K562 (cell line): ENCODE data around the gene CARD9. TPM values are rescaled to one million over a fixed set of nuclear protein-coding genes. Genes with fewer than 3 reads are reported as not detected.
A peak's percentile ranks its signal among the peaks of the same experiment; 100 is the strongest.

Source experiments
- CBX1 ChIP-seq: sonication (generic); IDR thresholded peaks from 2 replicates; pipeline ENCODE4 v1.6.1; 2016; ENCODE audit warnings: antibody characterized with exemption, low read depth, mild to moderate bottlenecking
- CXXC5 ChIP-seq: fragments of 250-450 bp; sonication (Bioruptor Pico); IDR thresholded peaks from 2 replicates; pipeline ENCODE4 v1.8.0; 2022; ENCODE audit warnings: inconsistent platforms, mild to moderate bottlenecking, moderate library complexity
- DMBX1 ChIP-seq: fragments of 250-450 bp; sonication (Bioruptor Pico); IDR thresholded peaks from 2 replicates; pipeline ENCODE4 v1.8.0; 2022; ENCODE audit warnings: inconsistent platforms, mild to moderate bottlenecking, moderate library complexity, borderline replicate concordance
- EP400 ChIP-seq: fragments of 450-650 bp; IDR thresholded peaks from 2 replicates; pipeline ENCODE4 v1.6.1; 2017; ENCODE audit warnings: antibody characterized with exemption, mild to moderate bottlenecking, moderate library complexity
- FOXA3 ChIP-seq, 2 experiments: fragments of 450-650 bp in 1 of 2; sonication (generic) in 1 of 2; formaldehyde crosslinking; IDR thresholded peaks in 1 of 2; conservative IDR thresholded peaks in 1 of 2; 2 replicates each; pipeline versions ENCODE4 v1.4.0 to v1.8.0; 2020 to 2022; ENCODE audit warnings: mild to moderate bottlenecking in 2 of 2, missing genetic modification reagents in 1 of 2
- KLF13 ChIP-seq: fragments of 450-650 bp; IDR thresholded peaks from 2 replicates; pipeline ENCODE4 v1.6.1; 2016; ENCODE audit warnings: missing genetic modification characterization, low read depth, mild to moderate bottlenecking, missing compliant biosample characterization, moderate library complexity, borderline replicate concordance
- NONO ChIP-seq, 2 experiments: fragments of 200-400 bp in 1 of 2; fragments of 450-650 bp in 1 of 2; formaldehyde crosslinking in 1 of 2; IDR thresholded peaks; 2 replicates each; pipeline ENCODE4 v1.6.1; 2017; ENCODE audit warnings: low read depth in 2 of 2, mild to moderate bottlenecking in 2 of 2, moderate library complexity in 2 of 2, low read length in 1 of 2
- NR1H2 ChIP-seq: sonication (generic); formaldehyde crosslinking; IDR thresholded peaks from 2 replicates; pipeline ENCODE4 v1.4.0; 2020; ENCODE audit warnings: mild to moderate bottlenecking, missing genetic modification reagents
- SMARCA4 ChIP-seq: fragments of 450-650 bp; IDR thresholded peaks from 2 replicates; pipeline ENCODE4 v1.6.1; 2016
- SNIP1 ChIP-seq: fragments of 450-650 bp; IDR thresholded peaks from 2 replicates; pipeline ENCODE4 v1.7.1; 2017; ENCODE audit warnings: low read depth, mild to moderate bottlenecking
- SRF ChIP-seq, 2 experiments: fragments of 250-450, 450-650 bp in 1 of 2; sonication (Bioruptor Pico) in 1 of 2; sonication (generic) in 1 of 2; formaldehyde crosslinking; IDR thresholded peaks; 2 replicates each; pipeline versions ENCODE4 v1.5.0 to v1.5.1; 2020 to 2022; ENCODE audit warnings: mild to moderate bottlenecking in 1 of 2, missing genetic modification reagents in 1 of 2
- STAG1 ChIP-seq: sonication (generic); formaldehyde crosslinking; IDR thresholded peaks from 2 replicates; pipeline ENCODE4 v1.5.0; 2020; ENCODE audit warnings: missing genetic modification reagents, borderline replicate concordance
- TRIM24 ChIP-seq, 2 experiments: fragments of 450-650 bp; IDR thresholded peaks; 2 replicates each; pipeline ENCODE4 v1.6.1; 2016
- ZNF121 ChIP-seq: sonication (generic); formaldehyde crosslinking; conservative IDR thresholded peaks from 2 replicates; pipeline ENCODE4 v1.8.0; 2022; ENCODE audit warnings: missing genetic modification reagents
- ZNF140 ChIP-seq: fragments of 250-450 bp; sonication (Bioruptor Pico); IDR thresholded peaks from 2 replicates; pipeline ENCODE4 v1.8.0; 2021; ENCODE audit warnings: moderate library complexity, mild to moderate bottlenecking, inconsistent platforms
- ZNF263 ChIP-seq: sonication (generic); formaldehyde crosslinking; IDR thresholded peaks from 2 replicates; pipeline ENCODE4 v1.8.0; 2022; ENCODE audit warnings: mild to moderate bottlenecking, missing genetic modification reagents, borderline replicate concordance
- ZSCAN32 ChIP-seq: fragments of 450-650 bp; formaldehyde crosslinking; IDR thresholded peaks from 2 replicates; pipeline ENCODE4 v1.4.0; 2020; ENCODE audit warnings: mild to moderate bottlenecking, moderate library complexity
- polyA plus RNA-seq, 8 experiments: library from polyadenylated mRNA; depleted of rRNA in 4 of 8; stranded (reverse) in 5 of 8; unstranded in 3 of 8; fragments of >200 nt; fragmentation: Nextera tagmentation in 2 of 8; fragmentation: Illumina TruSeq in 1 of 8; extraction: Ambion mirVana in 2 of 8; extraction: Trizol in 1 of 8; gene quantifications; 2 replicates each; pipeline versions ENCODE4 v1.2.1 to v1.2.3, GENCODE V29; 2011 to 2014; ENCODE audit warnings: inconsistent platforms in 1 of 8, missing spikeins in 1 of 8
- total RNA-seq, 7 experiments: library from RNA; depleted of rRNA in 6 of 7; stranded (reverse); fragments of >200 nt in 6 of 7; fragmentation: Illumina TruSeq in 2 of 7; extraction: Trizol in 2 of 7; gene quantifications; 2 replicates each; pipeline versions ENCODE4 v1.2.1 to v1.2.3, GENCODE V29; 2011 to 2021; ENCODE audit warnings: low replicate concordance in 1 of 7
- TF ChIP-seq, protein P1 (sequence below): fragments of 450-650 bp; IDR thresholded peaks from 2 replicates; pipeline ENCODE4 v1.7.0; 2016; ENCODE audit warnings: borderline replicate concordance
- TF ChIP-seq, protein P2 (sequence below): fragments of 450-650 bp; formaldehyde crosslinking; IDR thresholded peaks from 2 replicates; pipeline ENCODE4 v1.4.0; 2022; ENCODE audit warnings: mild to moderate bottlenecking, moderate library complexity
- TF ChIP-seq, protein P3 (sequence below): IDR thresholded peaks from 2 replicates; pipeline ENCODE4 v1.6.1; 2012; ENCODE audit warnings: low read depth, low read length, improper control_type of control experiment, borderline replicate concordance
- TF ChIP-seq, protein P4 (sequence below): sonication (generic); formaldehyde crosslinking; IDR thresholded peaks from 2 replicates; pipeline ENCODE4 v1.8.1; 2023; ENCODE audit warnings: mild to moderate bottlenecking, missing genetic modification reagents

CARD9 gene
- total and polyA plus RNA-seq, 9 of the 15 experiments (the other 6 are each of a cell fraction or from before 2014, with no cell fraction given) = 1.7 to 53.0 (median 9.7) TPM

DNA sequence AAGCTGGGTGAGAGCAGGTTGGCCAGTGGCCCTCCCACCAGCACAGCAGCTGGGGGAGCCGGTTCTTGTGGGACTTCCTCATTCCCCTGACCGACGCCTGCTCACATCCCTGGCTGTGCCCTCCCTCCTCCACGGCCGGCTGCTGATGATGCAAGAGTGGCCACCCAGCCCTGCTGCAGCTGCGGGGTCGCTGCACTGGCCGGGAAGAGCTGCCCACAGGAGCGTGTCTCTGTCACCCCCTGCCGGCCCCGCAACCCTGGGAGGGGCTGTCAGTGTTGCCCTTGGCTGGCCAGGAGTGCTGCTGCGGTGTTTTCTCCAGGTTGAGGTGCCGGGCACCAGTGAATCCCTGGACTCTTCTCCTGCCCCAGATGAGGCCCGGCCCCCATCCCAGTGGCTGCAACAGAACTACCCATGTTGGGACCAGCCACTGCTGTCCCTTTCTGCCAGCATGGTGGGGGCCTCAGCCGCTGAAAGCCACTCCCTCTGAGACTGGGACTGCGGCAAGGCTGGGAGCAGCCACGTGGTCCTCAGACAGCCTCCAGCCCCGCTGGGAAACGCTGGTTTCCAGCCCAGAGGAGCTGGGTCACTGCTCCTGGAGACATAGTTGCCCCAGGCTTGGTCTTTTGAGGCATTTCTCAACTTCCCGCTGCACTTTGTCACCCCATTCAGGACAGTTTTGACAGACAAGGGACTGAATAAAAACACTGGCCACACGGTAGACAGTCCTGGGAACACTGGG lies 739 bp downstream of the CARD9 start (continued):
- TF ChIP-seq, protein P1, sequence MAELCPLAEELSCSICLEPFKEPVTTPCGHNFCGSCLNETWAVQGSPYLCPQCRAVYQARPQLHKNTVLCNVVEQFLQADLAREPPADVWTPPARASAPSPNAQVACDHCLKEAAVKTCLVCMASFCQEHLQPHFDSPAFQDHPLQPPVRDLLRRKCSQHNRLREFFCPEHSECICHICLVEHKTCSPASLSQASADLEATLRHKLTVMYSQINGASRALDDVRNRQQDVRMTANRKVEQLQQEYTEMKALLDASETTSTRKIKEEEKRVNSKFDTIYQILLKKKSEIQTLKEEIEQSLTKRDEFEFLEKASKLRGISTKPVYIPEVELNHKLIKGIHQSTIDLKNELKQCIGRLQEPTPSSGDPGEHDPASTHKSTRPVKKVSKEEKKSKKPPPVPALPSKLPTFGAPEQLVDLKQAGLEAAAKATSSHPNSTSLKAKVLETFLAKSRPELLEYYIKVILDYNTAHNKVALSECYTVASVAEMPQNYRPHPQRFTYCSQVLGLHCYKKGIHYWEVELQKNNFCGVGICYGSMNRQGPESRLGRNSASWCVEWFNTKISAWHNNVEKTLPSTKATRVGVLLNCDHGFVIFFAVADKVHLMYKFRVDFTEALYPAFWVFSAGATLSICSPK = no peak
- TF ChIP-seq SRF (CRISPR knock-in tag; IDR thresholded peaks at IDR 0.05) = 0 out of 4 replicates have a peak, but pooled peaks of 1 of the 2 experiments have one; percentile 13
- peak; percentile 58 for TF ChIP-seq CXXC5 (CRISPR knock-in tag)
- peak; percentile 28; the same call in 1 of the 2 replicates for TF ChIP-seq CBX1
- TF ChIP-seq FOXA3 (CRISPR knock-in tag; conservative IDR thresholded peaks at IDR 0.05 in 1 of 2, IDR thresholded peaks at IDR 0.05 in 1 of 2) = no peak
- peak; percentile 38; the same call in 1 of the 2 replicates for TF ChIP-seq ZSCAN32 (CRISPR knock-in tag)
- peak; percentile 93 for TF ChIP-seq ZNF263 (CRISPR knock-in tag)
- peak; percentile 92 for TF ChIP-seq EP400
- no peak for TF ChIP-seq NR1H2 (CRISPR knock-in tag)
- no peak for TF ChIP-seq SNIP1
- TF ChIP-seq ZNF140 = no peak
- TF ChIP-seq, protein P2, sequence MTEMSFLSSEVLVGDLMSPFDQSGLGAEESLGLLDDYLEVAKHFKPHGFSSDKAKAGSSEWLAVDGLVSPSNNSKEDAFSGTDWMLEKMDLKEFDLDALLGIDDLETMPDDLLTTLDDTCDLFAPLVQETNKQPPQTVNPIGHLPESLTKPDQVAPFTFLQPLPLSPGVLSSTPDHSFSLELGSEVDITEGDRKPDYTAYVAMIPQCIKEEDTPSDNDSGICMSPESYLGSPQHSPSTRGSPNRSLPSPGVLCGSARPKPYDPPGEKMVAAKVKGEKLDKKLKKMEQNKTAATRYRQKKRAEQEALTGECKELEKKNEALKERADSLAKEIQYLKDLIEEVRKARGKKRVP (CRISPR knock-in tag) = peak; percentile 91
- peak; percentile 38; the same call in 1 of the 2 replicates for TF ChIP-seq SMARCA4
- no peak for TF ChIP-seq NONO (IDR thresholded peaks at IDR 0.05; ENCODE audit: low read depth in 2 of 2, low read length in 1 of 2)
- TF ChIP-seq STAG1 (CRISPR knock-in tag) = peak; percentile 18; the same call in 1 of the 2 replicates
- TF ChIP-seq, protein P3, sequence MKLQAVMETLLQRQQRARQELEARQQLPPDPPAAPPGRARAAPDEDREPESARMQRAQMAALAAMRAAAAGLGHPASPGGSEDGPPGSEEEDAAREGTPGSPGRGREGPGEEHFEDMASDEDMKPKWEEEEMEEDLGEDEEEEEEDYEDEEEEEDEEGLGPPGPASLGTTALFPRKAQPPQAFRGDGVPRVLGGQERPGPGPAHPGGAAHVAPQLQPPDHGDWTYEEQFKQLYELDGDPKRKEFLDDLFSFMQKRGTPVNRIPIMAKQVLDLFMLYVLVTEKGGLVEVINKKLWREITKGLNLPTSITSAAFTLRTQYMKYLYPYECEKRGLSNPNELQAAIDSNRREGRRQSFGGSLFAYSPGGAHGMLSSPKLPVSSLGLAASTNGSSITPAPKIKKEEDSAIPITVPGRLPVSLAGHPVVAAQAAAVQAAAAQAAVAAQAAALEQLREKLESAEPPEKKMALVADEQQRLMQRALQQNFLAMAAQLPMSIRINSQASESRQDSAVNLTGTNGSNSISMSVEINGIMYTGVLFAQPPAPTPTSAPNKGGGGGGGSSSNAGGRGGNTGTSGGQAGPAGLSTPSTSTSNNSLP = no peak
- TF ChIP-seq ZNF121 (CRISPR knock-in tag) = peak; percentile 98
- no peak for TF ChIP-seq TRIM24 (IDR thresholded peaks at IDR 0.05)
- TF ChIP-seq, protein P4, sequence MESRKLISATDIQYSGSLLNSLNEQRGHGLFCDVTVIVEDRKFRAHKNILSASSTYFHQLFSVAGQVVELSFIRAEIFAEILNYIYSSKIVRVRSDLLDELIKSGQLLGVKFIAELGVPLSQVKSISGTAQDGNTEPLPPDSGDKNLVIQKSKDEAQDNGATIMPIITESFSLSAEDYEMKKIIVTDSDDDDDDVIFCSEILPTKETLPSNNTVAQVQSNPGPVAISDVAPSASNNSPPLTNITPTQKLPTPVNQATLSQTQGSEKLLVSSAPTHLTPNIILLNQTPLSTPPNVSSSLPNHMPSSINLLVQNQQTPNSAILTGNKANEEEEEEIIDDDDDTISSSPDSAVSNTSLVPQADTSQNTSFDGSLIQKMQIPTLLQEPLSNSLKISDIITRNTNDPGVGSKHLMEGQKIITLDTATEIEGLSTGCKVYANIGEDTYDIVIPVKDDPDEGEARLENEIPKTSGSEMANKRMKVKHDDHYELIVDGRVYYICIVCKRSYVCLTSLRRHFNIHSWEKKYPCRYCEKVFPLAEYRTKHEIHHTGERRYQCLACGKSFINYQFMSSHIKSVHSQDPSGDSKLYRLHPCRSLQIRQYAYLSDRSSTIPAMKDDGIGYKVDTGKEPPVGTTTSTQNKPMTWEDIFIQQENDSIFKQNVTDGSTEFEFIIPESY (CRISPR knock-in tag) = peak; percentile 47; the same call in 1 of the 2 replicates
- peak; percentile 26; the same call in 1 of the 2 replicates for TF ChIP-seq DMBX1 (CRISPR knock-in tag)
- TF ChIP-seq KLF13 (tag) = no peak; the same call in 1 of the 2 replicates
